HepG2 (cell line): ENCODE data around the gene ATP9B. TPM values are rescaled to one million over a fixed set of nuclear protein-coding genes. Genes with fewer than 3 reads are reported as not detected.
A peak's percentile ranks its signal among the peaks of the same experiment; 100 is the strongest.

Source experiments
- HHEX ChIP-seq: IDR thresholded peaks from 2 replicates; pipeline ENCODE4 v1.6.1; 2016; ENCODE audit warnings: control low read depth
- HIVEP1 ChIP-seq: sonication (generic); formaldehyde crosslinking; IDR thresholded peaks from 2 replicates; pipeline ENCODE4 v1.4.0; 2020; ENCODE audit warnings: mild to moderate bottlenecking, missing genetic modification reagents
- HNF4G ChIP-seq, 2 experiments: sonication (generic) in 1 of 2; formaldehyde crosslinking in 1 of 2; IDR thresholded peaks; 2 replicates each; pipeline versions ENCODE4 v1.4.0 to v1.6.1; 2011 to 2020; ENCODE audit warnings: borderline replicate concordance in 2 of 2, low read depth in 2 of 2, mild to moderate bottlenecking in 2 of 2, low read length in 1 of 2, missing genetic modification reagents in 1 of 2, moderate library complexity in 1 of 2
- KDM4B ChIP-seq: sonication (generic); formaldehyde crosslinking; IDR thresholded peaks from 2 replicates; pipeline ENCODE4 v1.4.0; 2020; ENCODE audit warnings: missing genetic modification reagents
- SIN3B ChIP-seq: fragments of 150-350 bp; IDR thresholded peaks from 2 replicates; pipeline ENCODE4 v1.6.1; 2014; ENCODE audit warnings: low read length
- U2AF2 ChIP-seq: fragments of 200-400 bp; formaldehyde crosslinking; IDR thresholded peaks from 2 replicates; pipeline ENCODE4 v1.6.1; 2017; ENCODE audit warnings: low read depth, mild to moderate bottlenecking, low read length
- ZNF20 ChIP-seq: sonication (generic); formaldehyde crosslinking; IDR thresholded peaks from 2 replicates; pipeline ENCODE4 v1.4.0; 2020; ENCODE audit warnings: mild to moderate bottlenecking, moderate library complexity, missing genetic modification reagents
- ZNF788 ChIP-seq: sonication (generic); formaldehyde crosslinking; IDR thresholded peaks from 2 replicates; pipeline ENCODE4 v1.5.0; 2020; ENCODE audit warnings: mild to moderate bottlenecking, missing genetic modification reagents, borderline replicate concordance
- polyA plus RNA-seq, 8 experiments: library from polyadenylated mRNA; depleted of rRNA in 3 of 8; stranded (reverse) in 7 of 8; unstranded in 1 of 8; fragments of >200 nt; fragmentation: Illumina TruSeq in 4 of 8; extraction: Trizol in 4 of 8; gene quantifications; 2 replicates each; pipeline versions ENCODE4 v1.2.1 to v1.2.3, GENCODE V29; 2011 to 2016; ENCODE audit warnings: low read depth in 4 of 8, missing spikeins in 1 of 8, mixed read lengths in 1 of 8; ENCODE audit not compliant: insufficient read depth in 1 of 8
- total RNA-seq, 5 experiments: library from RNA; depleted of rRNA; stranded (reverse); fragments of >200 nt; fragmentation: Illumina TruSeq; extraction: Trizol; gene quantifications; 2 replicates each; pipeline ENCODE4 v1.2.3, GENCODE V29; 2016; ENCODE audit warnings: low read depth in 1 of 5
- TF ChIP-seq, protein P1 (sequence below): sonication (generic); formaldehyde crosslinking; IDR thresholded peaks from 2 replicates; pipeline ENCODE4 v1.5.1; 2020; ENCODE audit warnings: mild to moderate bottlenecking, missing genetic modification reagents, borderline replicate concordance
- TF ChIP-seq, protein P2 (sequence below): sonication (generic); formaldehyde crosslinking; IDR thresholded peaks from 2 replicates; pipeline ENCODE4 v1.4.0; 2020; ENCODE audit warnings: missing genetic modification reagents
- TF ChIP-seq, protein P3 (sequence below): sonication (generic); formaldehyde crosslinking; IDR thresholded peaks from 2 replicates; pipeline ENCODE4 v1.4.0; 2020; ENCODE audit warnings: low read depth, mild to moderate bottlenecking, missing genetic modification reagents
- TF ChIP-seq, protein P4 (sequence below): sonication (generic); formaldehyde crosslinking; IDR thresholded peaks from 2 replicates; pipeline ENCODE4 v1.4.0; 2020; ENCODE audit warnings: missing genetic modification reagents, borderline replicate concordance
- TF ChIP-seq, protein P5 (sequence below): sonication (generic); formaldehyde crosslinking; IDR thresholded peaks from 2 replicates; pipeline ENCODE4 v1.4.0; 2020; ENCODE audit warnings: missing genetic modification reagents
- TF ChIP-seq, protein P6 (sequence below): sonication (generic); formaldehyde crosslinking; IDR thresholded peaks from 2 replicates; pipeline ENCODE4 v1.4.0; 2020; ENCODE audit warnings: missing genetic modification reagents

The ATP9B gene
- total and polyA plus RNA-seq, 2 of the 13 experiments (the other 11 are each of a cell fraction or from before 2014, with no cell fraction given): 10.8 to 11.3 TPM

DNA sequence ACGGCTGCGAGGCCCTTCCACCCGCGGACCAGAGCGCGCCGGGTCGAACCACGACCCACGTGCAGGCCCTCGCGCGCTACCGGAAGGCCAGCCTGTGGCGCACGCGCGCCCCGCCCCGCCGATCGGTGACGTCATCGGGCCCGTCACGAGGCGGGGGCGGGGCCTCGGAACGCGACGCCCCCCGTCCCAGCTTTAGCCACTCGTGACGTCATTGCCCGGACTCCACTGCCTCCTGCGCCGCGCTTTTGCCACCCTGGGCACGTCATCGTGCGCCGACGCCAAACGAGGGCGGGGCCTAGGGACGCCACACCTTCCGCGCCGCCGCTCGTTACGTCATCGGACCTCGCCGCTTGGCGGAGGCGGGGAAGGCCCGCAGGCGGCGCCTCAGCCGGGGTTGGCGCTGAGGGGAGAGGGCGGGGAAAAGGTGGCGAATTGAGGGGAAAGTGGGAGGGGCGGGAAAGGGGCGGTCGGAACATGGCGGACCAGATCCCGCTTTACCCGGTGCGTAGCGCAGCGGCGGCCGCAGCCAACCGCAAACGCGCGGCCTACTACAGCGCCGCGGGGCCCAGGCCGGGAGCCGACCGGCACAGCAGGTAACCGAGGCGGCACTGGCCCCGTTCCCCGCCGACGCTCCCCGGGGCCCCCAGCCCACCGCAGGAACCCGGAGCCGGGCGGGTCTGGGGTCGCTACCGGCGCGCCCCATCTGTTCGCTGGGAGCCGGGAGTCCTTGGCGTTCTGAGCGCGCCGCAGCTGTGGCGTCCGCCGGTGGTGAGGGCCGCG is at the start of gene ATP9B (continued):
- peak; percentile 87; the same call in 1 of the 2 replicates for TF ChIP-seq ZNF788 (CRISPR knock-in tag)
- no peak for TF ChIP-seq U2AF2
- TF ChIP-seq, protein P1, sequence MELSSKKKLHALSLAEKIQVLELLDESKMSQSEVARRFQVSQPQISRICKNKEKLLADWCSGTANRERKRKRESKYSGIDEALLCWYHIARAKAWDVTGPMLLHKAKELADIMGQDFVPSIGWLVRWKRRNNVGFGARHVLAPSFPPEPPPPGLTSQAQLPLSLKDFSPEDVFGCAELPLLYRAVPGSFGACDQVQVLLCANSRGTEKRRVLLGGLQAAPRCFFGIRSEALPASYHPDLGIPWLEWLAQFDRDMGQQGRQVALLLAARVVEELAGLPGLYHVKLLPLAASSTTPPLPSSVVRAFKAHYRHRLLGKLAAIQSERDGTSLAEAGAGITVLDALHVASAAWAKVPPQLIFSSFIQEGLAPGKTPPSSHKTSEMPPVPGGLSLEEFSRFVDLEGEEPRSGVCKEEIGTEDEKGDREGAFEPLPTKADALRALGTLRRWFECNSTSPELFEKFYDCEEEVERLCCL (CRISPR knock-in tag): no peak
- TF ChIP-seq, protein P2, sequence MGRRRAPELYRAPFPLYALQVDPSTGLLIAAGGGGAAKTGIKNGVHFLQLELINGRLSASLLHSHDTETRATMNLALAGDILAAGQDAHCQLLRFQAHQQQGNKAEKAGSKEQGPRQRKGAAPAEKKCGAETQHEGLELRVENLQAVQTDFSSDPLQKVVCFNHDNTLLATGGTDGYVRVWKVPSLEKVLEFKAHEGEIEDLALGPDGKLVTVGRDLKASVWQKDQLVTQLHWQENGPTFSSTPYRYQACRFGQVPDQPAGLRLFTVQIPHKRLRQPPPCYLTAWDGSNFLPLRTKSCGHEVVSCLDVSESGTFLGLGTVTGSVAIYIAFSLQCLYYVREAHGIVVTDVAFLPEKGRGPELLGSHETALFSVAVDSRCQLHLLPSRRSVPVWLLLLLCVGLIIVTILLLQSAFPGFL (CRISPR knock-in tag): no peak
- peak; percentile 80 for TF ChIP-seq HIVEP1 (CRISPR knock-in tag)
- no peak for TF ChIP-seq HHEX (CRISPR knock-in tag)
- TF ChIP-seq KDM4B (CRISPR knock-in tag): no peak
- no peak for TF ChIP-seq HNF4G (IDR thresholded peaks at IDR 0.05; ENCODE audit: borderline replicate concordance, low read depth, low read length)
- TF ChIP-seq HNF4G (CRISPR knock-in tag; IDR thresholded peaks at IDR 0.05; ENCODE audit: borderline replicate concordance, low read depth): no peak
- TF ChIP-seq, protein P3, sequence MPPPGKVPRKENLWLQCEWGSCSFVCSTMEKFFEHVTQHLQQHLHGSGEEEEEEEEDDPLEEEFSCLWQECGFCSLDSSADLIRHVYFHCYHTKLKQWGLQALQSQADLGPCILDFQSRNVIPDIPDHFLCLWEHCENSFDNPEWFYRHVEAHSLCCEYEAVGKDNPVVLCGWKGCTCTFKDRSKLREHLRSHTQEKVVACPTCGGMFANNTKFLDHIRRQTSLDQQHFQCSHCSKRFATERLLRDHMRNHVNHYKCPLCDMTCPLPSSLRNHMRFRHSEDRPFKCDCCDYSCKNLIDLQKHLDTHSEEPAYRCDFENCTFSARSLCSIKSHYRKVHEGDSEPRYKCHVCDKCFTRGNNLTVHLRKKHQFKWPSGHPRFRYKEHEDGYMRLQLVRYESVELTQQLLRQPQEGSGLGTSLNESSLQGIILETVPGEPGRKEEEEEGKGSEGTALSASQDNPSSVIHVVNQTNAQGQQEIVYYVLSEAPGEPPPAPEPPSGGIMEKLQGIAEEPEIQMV (CRISPR knock-in tag): no peak
- TF ChIP-seq, protein P4, sequence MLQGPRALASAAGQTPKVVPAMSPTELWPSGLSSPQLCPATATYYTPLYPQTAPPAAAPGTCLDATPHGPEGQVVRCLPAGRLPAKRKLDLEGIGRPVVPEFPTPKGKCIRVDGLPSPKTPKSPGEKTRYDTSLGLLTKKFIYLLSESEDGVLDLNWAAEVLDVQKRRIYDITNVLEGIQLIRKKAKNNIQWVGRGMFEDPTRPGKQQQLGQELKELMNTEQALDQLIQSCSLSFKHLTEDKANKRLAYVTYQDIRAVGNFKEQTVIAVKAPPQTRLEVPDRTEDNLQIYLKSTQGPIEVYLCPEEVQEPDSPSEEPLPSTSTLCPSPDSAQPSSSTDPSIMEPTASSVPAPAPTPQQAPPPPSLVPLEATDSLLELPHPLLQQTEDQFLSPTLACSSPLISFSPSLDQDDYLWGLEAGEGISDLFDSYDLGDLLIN (CRISPR knock-in tag): no peak
- TF ChIP-seq SIN3B: no peak; the same call in none of the 2 replicates
- TF ChIP-seq, protein P5, sequence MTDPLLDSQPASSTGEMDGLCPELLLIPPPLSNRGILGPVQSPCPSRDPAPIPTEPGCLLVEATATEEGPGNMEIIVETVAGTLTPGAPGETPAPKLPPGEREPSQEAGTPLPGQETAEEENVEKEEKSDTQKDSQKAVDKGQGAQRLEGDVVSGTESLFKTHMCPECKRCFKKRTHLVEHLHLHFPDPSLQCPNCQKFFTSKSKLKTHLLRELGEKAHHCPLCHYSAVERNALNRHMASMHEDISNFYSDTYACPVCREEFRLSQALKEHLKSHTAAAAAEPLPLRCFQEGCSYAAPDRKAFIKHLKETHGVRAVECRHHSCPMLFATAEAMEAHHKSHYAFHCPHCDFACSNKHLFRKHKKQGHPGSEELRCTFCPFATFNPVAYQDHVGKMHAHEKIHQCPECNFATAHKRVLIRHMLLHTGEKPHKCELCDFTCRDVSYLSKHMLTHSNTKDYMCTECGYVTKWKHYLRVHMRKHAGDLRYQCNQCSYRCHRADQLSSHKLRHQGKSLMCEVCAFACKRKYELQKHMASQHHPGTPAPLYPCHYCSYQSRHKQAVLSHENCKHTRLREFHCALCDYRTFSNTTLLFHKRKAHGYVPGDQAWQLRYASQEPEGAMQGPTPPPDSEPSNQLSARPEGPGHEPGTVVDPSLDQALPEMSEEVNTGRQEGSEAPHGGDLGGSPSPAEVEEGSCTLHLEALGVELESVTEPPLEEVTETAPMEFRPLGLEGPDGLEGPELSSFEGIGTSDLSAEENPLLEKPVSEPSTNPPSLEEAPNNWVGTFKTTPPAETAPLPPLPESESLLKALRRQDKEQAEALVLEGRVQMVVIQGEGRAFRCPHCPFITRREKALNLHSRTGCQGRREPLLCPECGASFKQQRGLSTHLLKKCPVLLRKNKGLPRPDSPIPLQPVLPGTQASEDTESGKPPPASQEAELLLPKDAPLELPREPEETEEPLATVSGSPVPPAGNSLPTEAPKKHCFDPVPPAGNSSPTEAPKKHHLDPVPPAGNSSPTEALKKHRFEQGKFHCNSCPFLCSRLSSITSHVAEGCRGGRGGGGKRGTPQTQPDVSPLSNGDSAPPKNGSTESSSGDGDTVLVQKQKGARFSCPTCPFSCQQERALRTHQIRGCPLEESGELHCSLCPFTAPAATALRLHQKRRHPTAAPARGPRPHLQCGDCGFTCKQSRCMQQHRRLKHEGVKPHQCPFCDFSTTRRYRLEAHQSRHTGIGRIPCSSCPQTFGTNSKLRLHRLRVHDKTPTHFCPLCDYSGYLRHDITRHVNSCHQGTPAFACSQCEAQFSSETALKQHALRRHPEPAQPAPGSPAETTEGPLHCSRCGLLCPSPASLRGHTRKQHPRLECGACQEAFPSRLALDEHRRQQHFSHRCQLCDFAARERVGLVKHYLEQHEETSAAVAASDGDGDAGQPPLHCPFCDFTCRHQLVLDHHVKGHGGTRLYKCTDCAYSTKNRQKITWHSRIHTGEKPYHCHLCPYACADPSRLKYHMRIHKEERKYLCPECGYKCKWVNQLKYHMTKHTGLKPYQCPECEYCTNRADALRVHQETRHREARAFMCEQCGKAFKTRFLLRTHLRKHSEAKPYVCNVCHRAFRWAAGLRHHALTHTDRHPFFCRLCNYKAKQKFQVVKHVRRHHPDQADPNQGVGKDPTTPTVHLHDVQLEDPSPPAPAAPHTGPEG: no peak
- TF ChIP-seq ZNF20: no peak
- TF ChIP-seq, protein P6, sequence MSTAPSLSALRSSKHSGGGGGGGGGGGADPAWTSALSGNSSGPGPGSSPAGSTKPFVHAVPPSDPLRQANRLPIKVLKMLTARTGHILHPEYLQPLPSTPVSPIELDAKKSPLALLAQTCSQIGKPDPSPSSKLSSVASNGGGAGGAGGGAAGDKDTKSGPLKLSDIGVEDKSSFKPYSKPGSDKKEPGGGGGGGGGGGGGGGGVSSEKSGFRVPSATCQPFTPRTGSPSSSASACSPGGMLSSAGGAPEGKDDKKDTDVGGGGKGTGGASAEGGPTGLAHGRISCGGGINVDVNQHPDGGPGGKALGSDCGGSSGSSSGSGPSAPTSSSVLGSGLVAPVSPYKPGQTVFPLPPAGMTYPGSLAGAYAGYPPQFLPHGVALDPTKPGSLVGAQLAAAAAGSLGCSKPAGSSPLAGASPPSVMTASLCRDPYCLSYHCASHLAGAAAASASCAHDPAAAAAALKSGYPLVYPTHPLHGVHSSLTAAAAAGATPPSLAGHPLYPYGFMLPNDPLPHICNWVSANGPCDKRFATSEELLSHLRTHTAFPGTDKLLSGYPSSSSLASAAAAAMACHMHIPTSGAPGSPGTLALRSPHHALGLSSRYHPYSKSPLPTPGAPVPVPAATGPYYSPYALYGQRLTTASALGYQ (CRISPR knock-in tag): no peak
